ENCODE results near the gene CEP135.

DNA sequence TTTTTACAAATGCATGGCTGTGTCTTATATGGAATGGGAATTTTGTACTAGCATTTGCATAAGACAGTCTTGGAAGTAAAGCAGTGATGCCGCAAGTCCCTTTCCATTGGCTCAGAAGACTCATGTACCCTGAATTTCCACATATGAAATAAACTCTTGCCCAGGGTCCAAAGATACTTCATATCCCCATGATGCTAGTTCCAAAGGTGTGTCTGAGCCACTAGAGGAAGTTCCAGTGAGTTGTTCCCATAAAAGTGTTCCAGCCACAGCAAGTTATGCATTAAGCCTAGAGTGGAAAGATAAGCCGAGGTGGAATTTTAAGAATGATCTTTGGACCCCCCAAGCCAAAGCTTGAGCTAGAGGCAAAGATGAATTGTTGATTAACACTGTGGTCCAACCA lies 9.3 kb upstream of the CEP135 start:
- TF ChIP-seq POLR2A (IDR thresholded peaks at IDR 0.05; ENCODE audit: low read depth, low read length) (no peak), POU2F2 (IDR thresholded peaks at IDR 0.05; ENCODE audit: low read depth, low read length) (no peak), POLR2AphosphoS5 (IDR thresholded peaks at IDR 0.05; ENCODE audit: low read depth, low read length) (no peak), SPI1 (IDR thresholded peaks at IDR 0.05; ENCODE audit: low read depth, low read length) (no peak), TAF1 (IDR thresholded peaks at IDR 0.05; ENCODE audit: low read depth, low read length) (no peak), PAX5 (IDR thresholded peaks at IDR 0.05; ENCODE audit: insufficient read depth, low read length, severe bottlenecking) (no peak)
